ENCODE measurements around the gene MAML1.

Gene MAML1

DNA sequence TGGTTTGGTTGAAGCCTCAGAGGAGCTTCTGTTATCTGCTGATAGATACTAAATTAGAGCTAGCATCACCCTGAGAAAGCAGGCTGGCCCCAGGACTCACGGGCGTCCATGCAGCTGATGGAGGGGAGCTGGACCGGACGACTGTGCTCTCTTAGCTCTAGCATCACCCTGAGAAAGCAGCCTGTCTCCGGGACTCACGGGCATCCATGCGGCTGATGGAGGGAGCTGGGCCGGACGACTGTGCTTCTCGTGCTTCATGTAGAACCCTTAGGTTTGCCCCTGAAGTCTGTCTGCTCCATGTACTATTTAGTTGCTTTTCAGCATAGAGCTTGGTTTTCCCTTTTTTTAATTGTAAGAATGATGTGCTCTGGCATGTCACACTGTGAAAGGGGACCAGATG lies 44.8 kb downstream of the MAML1 start:
- no peak for DNase-seq (ENCODE audit: low read depth)
- TF ChIP-seq, protein P1, sequence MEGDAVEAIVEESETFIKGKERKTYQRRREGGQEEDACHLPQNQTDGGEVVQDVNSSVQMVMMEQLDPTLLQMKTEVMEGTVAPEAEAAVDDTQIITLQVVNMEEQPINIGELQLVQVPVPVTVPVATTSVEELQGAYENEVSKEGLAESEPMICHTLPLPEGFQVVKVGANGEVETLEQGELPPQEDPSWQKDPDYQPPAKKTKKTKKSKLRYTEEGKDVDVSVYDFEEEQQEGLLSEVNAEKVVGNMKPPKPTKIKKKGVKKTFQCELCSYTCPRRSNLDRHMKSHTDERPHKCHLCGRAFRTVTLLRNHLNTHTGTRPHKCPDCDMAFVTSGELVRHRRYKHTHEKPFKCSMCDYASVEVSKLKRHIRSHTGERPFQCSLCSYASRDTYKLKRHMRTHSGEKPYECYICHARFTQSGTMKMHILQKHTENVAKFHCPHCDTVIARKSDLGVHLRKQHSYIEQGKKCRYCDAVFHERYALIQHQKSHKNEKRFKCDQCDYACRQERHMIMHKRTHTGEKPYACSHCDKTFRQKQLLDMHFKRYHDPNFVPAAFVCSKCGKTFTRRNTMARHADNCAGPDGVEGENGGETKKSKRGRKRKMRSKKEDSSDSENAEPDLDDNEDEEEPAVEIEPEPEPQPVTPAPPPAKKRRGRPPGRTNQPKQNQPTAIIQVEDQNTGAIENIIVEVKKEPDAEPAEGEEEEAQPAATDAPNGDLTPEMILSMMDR (conservative IDR thresholded peaks at IDR 0.05; ENCODE audit: low read length) = no peak
- no peak overlapping the region for H3K4me3 ChIP-seq (ENCODE audit: low read length)

DNA sequence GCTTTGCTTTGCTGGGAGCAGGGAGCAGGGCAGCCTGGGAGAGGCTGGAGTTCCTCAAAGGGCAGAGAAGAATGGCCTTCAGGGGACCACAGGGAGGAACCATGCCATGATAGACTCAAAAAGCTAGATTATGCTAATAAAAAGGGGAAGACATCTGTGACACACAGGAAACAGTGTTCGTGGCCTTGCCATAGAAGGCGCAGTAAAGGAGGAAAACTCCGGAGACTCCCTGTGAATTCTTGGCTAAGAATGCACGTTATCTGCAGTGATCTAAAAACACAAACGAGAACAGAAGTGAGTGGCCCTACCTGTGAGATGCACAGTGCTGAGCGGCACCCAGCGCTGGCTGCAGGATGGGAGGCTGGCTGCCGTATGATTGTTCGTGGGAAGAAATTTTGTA lies 45.3 kb downstream of the MAML1 start:
- no peak overlapping the region for H3K4me3 ChIP-seq (ENCODE audit: low read length)
- TF ChIP-seq, protein P1 (conservative IDR thresholded peaks at IDR 0.05; ENCODE audit: low read length) = no peak
- no peak for DNase-seq (ENCODE audit: low read depth)

DNA sequence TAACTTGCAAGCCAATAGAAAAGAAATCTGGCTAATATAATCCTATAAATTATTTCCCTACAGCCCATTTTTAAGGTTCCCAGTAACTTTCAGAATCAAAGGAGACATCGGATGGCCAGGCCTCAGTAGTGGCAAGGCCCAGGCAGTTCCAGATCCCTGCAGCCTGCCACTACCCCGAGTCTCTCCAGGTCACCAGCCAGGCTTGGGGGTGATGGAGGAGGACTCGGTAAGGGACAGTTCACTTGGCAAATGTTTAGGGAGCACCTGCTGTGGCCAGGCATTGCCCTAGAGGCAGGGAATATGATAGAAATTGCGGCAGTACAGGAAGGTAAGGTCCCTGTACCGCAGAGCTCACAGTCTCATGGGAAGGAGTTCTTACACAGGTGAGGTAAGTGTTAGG lies 46.0 kb downstream of the MAML1 start:
- no peak overlapping the region for H3K4me3 ChIP-seq (ENCODE audit: low read length)
- DNase-seq (ENCODE audit: low read depth) = no peak
- TF ChIP-seq, protein P1 (conservative IDR thresholded peaks at IDR 0.05; ENCODE audit: low read length) = no peak

DNA sequence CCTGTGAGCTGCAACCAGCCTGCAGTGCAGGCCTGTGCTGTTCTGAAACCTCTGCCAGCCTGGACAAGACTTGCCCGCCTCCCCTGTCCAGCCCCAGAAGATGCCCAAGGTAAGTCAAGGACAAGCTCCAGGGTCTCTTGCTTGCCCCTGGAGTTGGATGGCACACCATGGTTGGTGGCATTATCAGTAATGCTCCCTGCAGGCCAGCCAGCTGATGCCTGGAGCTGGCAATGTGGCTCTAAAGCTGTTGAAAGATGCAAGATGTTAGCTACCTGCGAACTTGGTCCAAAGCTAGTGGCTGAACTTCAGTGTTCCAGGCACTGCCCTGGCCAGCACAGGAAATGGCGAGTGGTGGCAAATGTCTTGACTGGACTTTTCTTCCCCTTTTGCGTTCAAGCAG lies 47.2 kb downstream of the MAML1 start:
- TF ChIP-seq, protein P1 (conservative IDR thresholded peaks at IDR 0.05; ENCODE audit: low read length) = no peak
- DNase-seq (ENCODE audit: low read depth) = no peak
- H3K4me3 ChIP-seq (ENCODE audit: low read length) = no peak overlapping the region

DNA sequence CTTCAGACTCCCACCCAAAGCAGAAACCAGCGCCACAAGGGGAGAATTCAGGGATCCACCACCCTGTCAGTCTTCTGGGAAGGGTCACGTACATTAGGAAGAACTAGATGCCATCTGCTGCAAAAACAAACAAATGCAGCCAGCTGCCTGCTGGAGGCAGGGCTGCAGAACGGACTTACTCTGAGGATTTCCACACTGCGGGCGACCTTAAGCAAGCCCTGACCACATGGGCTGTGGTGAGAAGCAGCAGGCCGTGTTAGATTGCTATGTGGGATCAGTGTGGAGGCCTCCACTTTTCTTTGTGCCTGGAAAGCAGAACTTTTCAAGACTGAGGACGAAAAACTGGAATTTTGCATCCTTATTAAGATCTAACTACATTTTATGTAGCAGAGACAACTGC lies 47.7 kb downstream of the MAML1 start:
- H3K4me3 ChIP-seq (ENCODE audit: low read length) = no peak overlapping the region
- DNase-seq (ENCODE audit: low read depth) = no peak
- TF ChIP-seq, protein P1 (conservative IDR thresholded peaks at IDR 0.05; ENCODE audit: low read length) = no peak

DNA sequence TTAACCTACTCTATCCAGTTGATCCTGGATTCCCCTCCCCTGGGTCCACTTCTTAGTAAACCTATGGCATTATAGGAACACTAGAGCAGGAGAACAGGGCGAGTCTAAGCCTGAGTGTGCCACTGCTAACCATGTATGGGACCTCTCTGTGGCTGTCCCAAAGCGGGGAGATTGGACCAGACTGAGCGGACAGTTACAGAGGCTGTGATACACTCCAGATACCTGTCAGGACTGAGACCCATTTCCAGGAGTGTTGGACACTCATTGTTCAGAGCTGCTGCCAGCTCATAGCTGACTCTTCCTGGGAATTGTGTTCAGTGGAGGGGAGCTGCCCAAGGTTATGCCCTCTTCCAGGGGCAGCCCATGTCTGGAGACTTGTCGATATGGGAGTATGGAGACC lies 49.2 kb downstream of the MAML1 start:
- H3K4me3 ChIP-seq (ENCODE audit: low read length) = no peak overlapping the region
- no peak for DNase-seq (ENCODE audit: low read depth)
- TF ChIP-seq, protein P1 (conservative IDR thresholded peaks at IDR 0.05; ENCODE audit: low read length) = no peak

DNA sequence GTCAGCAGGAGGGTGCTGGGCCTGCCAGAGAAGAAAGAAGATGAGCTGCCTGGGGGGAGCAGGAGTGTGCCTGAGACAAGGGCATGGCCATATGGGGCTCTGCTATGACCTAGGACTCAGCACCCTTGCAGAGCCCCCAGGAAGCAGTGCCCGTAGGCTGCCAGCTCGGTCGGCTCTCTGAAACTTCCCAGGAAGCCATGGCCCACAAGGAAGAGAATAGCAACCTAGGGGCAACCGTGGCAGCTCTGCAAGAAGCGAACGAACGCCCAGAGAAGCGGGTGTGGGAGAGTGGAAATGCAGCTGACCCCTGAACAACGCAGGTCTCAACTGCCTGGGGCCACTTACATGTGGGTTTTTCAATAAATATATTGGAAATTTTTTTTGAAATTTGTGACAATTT lies 50.5 kb downstream of the MAML1 start:
- TF ChIP-seq, protein P1 (conservative IDR thresholded peaks at IDR 0.05; ENCODE audit: low read length) = no peak
- no peak overlapping the region for H3K4me3 ChIP-seq (ENCODE audit: low read length)
- DNase-seq (ENCODE audit: low read depth) = no peak
